ENCODE results near the gene LPCAT2. TPM values are rescaled to one million over a fixed set of nuclear protein-coding genes. Genes with fewer than 3 reads are reported as not detected.
A peak's percentile ranks its signal among the peaks of the same experiment; 100 is the strongest.

LPCAT2 gene
- total and polyA plus RNA-seq, 9 donors: 13.5 to 28.6 (median 18.6) TPM

- Histone ChIP-seq H3K36me3 (ENCODE audit: control insufficient read depth, insufficient read depth, low read length) (peaks cover 57% of the 10 kb centered on the region), H3K4me1 (ENCODE audit: control insufficient read depth, insufficient read depth, low read length) (peaks cover 60% of the 10 kb centered on the region), H3K9me3 (replicated peaks; ENCODE audit: control insufficient read depth, low read depth, low read length) (no peaks in the 10 kb centered on the region), H3K27me3 (ENCODE audit: control insufficient read depth, insufficient read depth, low read length) (no peaks in the 10 kb centered on the region), H3K27ac (ENCODE audit: low read length) (peak overlapping the region; percentile 91), H3K4me3 (ENCODE audit: low read length) (no peak overlapping the region)
- WGBS (ENCODE audit: insufficient coverage): 50% methylated on average over 6 of the region's 9 CpGs
- no peak for DNase-seq
These were observed 7.1 kb upstream of the LPCAT2 start for GRCh38 chr16:55501549-55502322.

- Histone ChIP-seq H3K27me3 (ENCODE audit: control insufficient read depth, insufficient read depth, low read length) (no peaks in the 10 kb centered on the region), H3K4me1 (ENCODE audit: control insufficient read depth, insufficient read depth, low read length) (peaks cover 55% of the 10 kb centered on the region), H3K9me3 (replicated peaks; ENCODE audit: control insufficient read depth, low read depth, low read length) (no peaks in the 10 kb centered on the region), H3K27ac (ENCODE audit: low read length) (peak overlapping the region; percentile 91), H3K36me3 (ENCODE audit: control insufficient read depth, insufficient read depth, low read length) (peaks cover 52% of the 10 kb centered on the region), H3K4me3 (ENCODE audit: low read length) (no peak overlapping the region)
- 20% methylated on average over 12 of the region's 13 CpGs for WGBS (ENCODE audit: insufficient coverage)
- DNase-seq: peak; percentile 99
These were observed 6.0 kb upstream of the LPCAT2 start for GRCh38 chr16:55502801-55503366.

- Histone ChIP-seq H3K36me3 (ENCODE audit: control insufficient read depth, insufficient read depth, low read length) (peaks cover 44% of the 10 kb centered on the region), H3K9me3 (replicated peaks; ENCODE audit: control insufficient read depth, low read depth, low read length) (no peaks in the 10 kb centered on the region), H3K27me3 (ENCODE audit: control insufficient read depth, insufficient read depth, low read length) (no peaks in the 10 kb centered on the region), H3K4me3 (ENCODE audit: low read length) (no peak overlapping the region), H3K4me1 (ENCODE audit: control insufficient read depth, insufficient read depth, low read length) (peaks cover 49% of the 10 kb centered on the region), H3K27ac (ENCODE audit: low read length) (peak overlapping the region; percentile 91)
- WGBS (ENCODE audit: insufficient coverage): 76% methylated on average over 3 of the region's 8 CpGs
- no peak for DNase-seq
These were observed 4.9 kb upstream of the LPCAT2 start for GRCh38 chr16:55503726-55504550.

GRCh38 chr16:55505333-55506015 is 3.4 kb upstream of the LPCAT2 start:
- H3K27ac ChIP-seq (ENCODE audit: low read length): no peak overlapping the region
- no peaks in the 10 kb centered on the region for H3K9me3 ChIP-seq (replicated peaks; ENCODE audit: control insufficient read depth, low read depth, low read length)
- H3K4me3 ChIP-seq (ENCODE audit: low read length): no peak overlapping the region
- no peak for DNase-seq
- H3K36me3 ChIP-seq (ENCODE audit: control insufficient read depth, insufficient read depth, low read length): peaks cover 39% of the 10 kb centered on the region
- 90% methylated on average over 9 of the region's 10 CpGs for WGBS (ENCODE audit: insufficient coverage)
- peaks cover 37% of the 10 kb centered on the region for H3K4me1 ChIP-seq (ENCODE audit: control insufficient read depth, insufficient read depth, low read length)
- no peaks in the 10 kb centered on the region for H3K27me3 ChIP-seq (ENCODE audit: control insufficient read depth, insufficient read depth, low read length)

- H3K9me3 ChIP-seq (replicated peaks; ENCODE audit: control insufficient read depth, low read depth, low read length): no peaks in the 10 kb centered on the region
- peaks cover 31% of the 10 kb centered on the region for H3K4me1 ChIP-seq (ENCODE audit: control insufficient read depth, insufficient read depth, low read length)
- no peaks in the 10 kb centered on the region for H3K27me3 ChIP-seq (ENCODE audit: control insufficient read depth, insufficient read depth, low read length)
- no peak overlapping the region for H3K27ac ChIP-seq (ENCODE audit: low read length)
- DNase-seq: no peak
- H3K36me3 ChIP-seq (ENCODE audit: control insufficient read depth, insufficient read depth, low read length): peaks cover 37% of the 10 kb centered on the region
- 86% methylated on average over 4 of the region's 7 CpGs for WGBS (ENCODE audit: insufficient coverage)
- no peak overlapping the region for H3K4me3 ChIP-seq (ENCODE audit: low read length)
These were observed 2.8 kb upstream of the LPCAT2 start for GRCh38 chr16:55506083-55506482.

- no peak for DNase-seq
- H3K36me3 ChIP-seq (ENCODE audit: control insufficient read depth, insufficient read depth, low read length): peaks cover 32% of the 10 kb centered on the region
- no peaks in the 10 kb centered on the region for H3K27me3 ChIP-seq (ENCODE audit: control insufficient read depth, insufficient read depth, low read length)
- no peak overlapping the region for H3K27ac ChIP-seq (ENCODE audit: low read length)
- 95% methylated on average over 4 of the region's 4 CpGs for WGBS (ENCODE audit: insufficient coverage)
- H3K9me3 ChIP-seq (replicated peaks; ENCODE audit: control insufficient read depth, low read depth, low read length): no peaks in the 10 kb centered on the region
- H3K4me3 ChIP-seq (ENCODE audit: low read length): no peak overlapping the region
- peaks cover 25% of the 10 kb centered on the region for H3K4me1 ChIP-seq (ENCODE audit: control insufficient read depth, insufficient read depth, low read length)
These were observed 2.2 kb upstream of the LPCAT2 start for GRCh38 chr16:55506708-55507107.

GRCh38 chr16:55508271-55508921 is 476 bp upstream of the LPCAT2 start:
- Histone ChIP-seq H3K9me3 (replicated peaks; ENCODE audit: control insufficient read depth, low read depth, low read length) (peaks cover 6% of the 10 kb centered on the region), H3K27me3 (ENCODE audit: control insufficient read depth, insufficient read depth, low read length) (no peaks in the 10 kb centered on the region), H3K4me1 (ENCODE audit: control insufficient read depth, insufficient read depth, low read length) (peaks cover 10% of the 10 kb centered on the region), H3K36me3 (ENCODE audit: control insufficient read depth, insufficient read depth, low read length) (peaks cover 30% of the 10 kb centered on the region), H3K27ac (ENCODE audit: low read length) (peak overlapping the region; percentile 71), H3K4me3 (ENCODE audit: low read length) (peak overlapping the region; percentile 76)
- DNase-seq: no peak
- 48% methylated on average over 7 of the region's 9 CpGs for WGBS (ENCODE audit: insufficient coverage)

- H3K4me1 ChIP-seq (ENCODE audit: control insufficient read depth, insufficient read depth, low read length): peaks cover 3% of the 10 kb centered on the region
- peaks cover 20% of the 10 kb centered on the region for H3K36me3 ChIP-seq (ENCODE audit: control insufficient read depth, insufficient read depth, low read length)
- DNase-seq: no peak
- peak overlapping the region; percentile 71 for H3K27ac ChIP-seq (ENCODE audit: low read length)
- H3K27me3 ChIP-seq (ENCODE audit: control insufficient read depth, insufficient read depth, low read length): no peaks in the 10 kb centered on the region
- whole genome bisulfite sequencing (ENCODE audit: insufficient coverage): no CpG with 5 or more reads among the region's 4 CpGs
- H3K9me3 ChIP-seq (replicated peaks; ENCODE audit: control insufficient read depth, low read depth, low read length): peaks cover 16% of the 10 kb centered on the region
- H3K4me3 ChIP-seq (ENCODE audit: low read length): peak overlapping the region; percentile 76
These were observed 1.4 kb downstream of the LPCAT2 start for GRCh38 chr16:55510185-55510805.

GRCh38 chr16:55512941-55513340 is 4.1 kb downstream of the LPCAT2 start:
- peaks cover 18% of the 10 kb centered on the region for H3K9me3 ChIP-seq (replicated peaks; ENCODE audit: control insufficient read depth, low read depth, low read length)
- no peak overlapping the region for H3K4me3 ChIP-seq (ENCODE audit: low read length)
- peaks cover 3% of the 10 kb centered on the region for H3K4me1 ChIP-seq (ENCODE audit: control insufficient read depth, insufficient read depth, low read length)
- peaks cover 4% of the 10 kb centered on the region for H3K36me3 ChIP-seq (ENCODE audit: control insufficient read depth, insufficient read depth, low read length)
- DNase-seq: no peak
- H3K27ac ChIP-seq (ENCODE audit: low read length): no peak overlapping the region
- no CpG with 5 or more reads among the region's 1 CpG for WGBS (ENCODE audit: insufficient coverage)
- no peaks in the 10 kb centered on the region for H3K27me3 ChIP-seq (ENCODE audit: control insufficient read depth, insufficient read depth, low read length)

Data from muscle of leg (tissue), 11 donors.